CD8-positive, alpha-beta memory T cell (primary cell): ENCODE data around the gene ZNF750. TPM values are rescaled to one million over a fixed set of nuclear protein-coding genes. Genes with fewer than 3 reads are reported as not detected.
A peak's percentile ranks its signal among the peaks of the same experiment; 100 is the strongest.

Experiments
- CTCF ChIA-PET: fragments of 350-600 bp; sonication (Branson Sonifier 250); formaldehyde crosslinking; loops from one replicate; lab custom pipeline; 2021; ENCODE audit warnings: antibody characterized with exemption; lab: Charles Lee
- POLR2A ChIA-PET: fragments of 350-600 bp; sonication (Branson Sonifier 250); formaldehyde crosslinking; loops from one replicate; lab custom pipeline; 2021; ENCODE audit warnings: antibody characterized with exemption; lab: Charles Lee
- DNase-seq, 5 donors: peaks; one replicate each; pipeline versions ENCODE4 v3.0.0 to v3.0.0-alpha.2; 2020 to 2022; ENCODE audit warnings: mixed read lengths in 1 of 5
- H3K27ac ChIP-seq: one replicate; pipeline ENCODE4 v1.7.0; 2013; ENCODE audit warnings: low read depth, mild to moderate bottlenecking, low read length, moderate library complexity
- H3K27me3 ChIP-seq: 2 replicates; pipeline ENCODE4 v1.7.0; 2013; ENCODE audit warnings: low read length, mild to moderate bottlenecking; ENCODE audit not compliant: insufficient read depth, poor library complexity, severe bottlenecking
- H3K36me3 ChIP-seq: 2 replicates; pipeline ENCODE4 v1.7.0; 2013; ENCODE audit warnings: mild to moderate bottlenecking, low read length, moderate library complexity; ENCODE audit not compliant: insufficient read depth
- H3K4me1 ChIP-seq: 2 replicates; pipeline ENCODE4 v1.7.0; 2013; ENCODE audit warnings: mild to moderate bottlenecking, low read length, moderate library complexity; ENCODE audit not compliant: insufficient read depth
- H3K4me3 ChIP-seq: 2 replicates; pipeline ENCODE4 v1.7.0; 2013; ENCODE audit warnings: mild to moderate bottlenecking, low read length
- H3K9me3 ChIP-seq: 2 replicates; pipeline ENCODE4 v1.7.0; 2013; ENCODE audit warnings: mild to moderate bottlenecking, low read length
- H3K27ac Mint-ChIP-seq, 8 donors: one replicate each; pipeline ENCODE4 v1.8.0; 2020 to 2021; ENCODE audit warnings: mixed read lengths in 8 of 8, mild to moderate bottlenecking in 6 of 8, inconsistent platforms in 3 of 8, moderate library complexity in 3 of 8
- H3K27me3 Mint-ChIP-seq, 2 donors: one replicate each; pipeline ENCODE4 v1.8.0; 2020 to 2021; ENCODE audit warnings: mixed read lengths in 2 of 2, mild to moderate bottlenecking in 1 of 2, moderate library complexity in 1 of 2
- H3K36me3 Mint-ChIP-seq, 3 donors: one replicate each; pipeline ENCODE4 v1.8.0; 2020 to 2021; ENCODE audit warnings: mixed read lengths in 3 of 3, inconsistent platforms in 1 of 3, mild to moderate bottlenecking in 1 of 3
- H3K4me1 Mint-ChIP-seq, 3 donors: one replicate each; pipeline ENCODE4 v1.8.0; 2020 to 2021; ENCODE audit warnings: mixed read lengths in 3 of 3, inconsistent platforms in 1 of 3, mild to moderate bottlenecking in 1 of 3
- H3K4me3 Mint-ChIP-seq, 7 donors: one replicate each; pipeline ENCODE4 v1.8.0; 2020 to 2021; ENCODE audit warnings: mixed read lengths in 7 of 7, mild to moderate bottlenecking in 6 of 7, moderate library complexity in 4 of 7, inconsistent platforms in 2 of 7
- H3K9me3 Mint-ChIP-seq, 5 donors: one replicate each; pipeline ENCODE4 v1.8.0; 2020 to 2022; ENCODE audit warnings: mixed read lengths in 5 of 5, mild to moderate bottlenecking in 3 of 5, moderate library complexity in 2 of 5, inconsistent platforms in 1 of 5
- polyA plus RNA-seq: library from polyadenylated mRNA; unstranded; fragments of 300-500 nt; fragmentation: Illumina TruSeq; gene quantifications from one replicate; pipeline ENCODE4 v1.2.3, GENCODE V29; 2021
- total RNA-seq, 2 experiments: library from RNA; stranded (reverse); gene quantifications; one replicate each; pipeline ENCODE4 v1.2.3, GENCODE V29; 2021

Gene ZNF750
- total and polyA plus RNA-seq, 3 experiments from 2014 or later: not detected

DNA sequence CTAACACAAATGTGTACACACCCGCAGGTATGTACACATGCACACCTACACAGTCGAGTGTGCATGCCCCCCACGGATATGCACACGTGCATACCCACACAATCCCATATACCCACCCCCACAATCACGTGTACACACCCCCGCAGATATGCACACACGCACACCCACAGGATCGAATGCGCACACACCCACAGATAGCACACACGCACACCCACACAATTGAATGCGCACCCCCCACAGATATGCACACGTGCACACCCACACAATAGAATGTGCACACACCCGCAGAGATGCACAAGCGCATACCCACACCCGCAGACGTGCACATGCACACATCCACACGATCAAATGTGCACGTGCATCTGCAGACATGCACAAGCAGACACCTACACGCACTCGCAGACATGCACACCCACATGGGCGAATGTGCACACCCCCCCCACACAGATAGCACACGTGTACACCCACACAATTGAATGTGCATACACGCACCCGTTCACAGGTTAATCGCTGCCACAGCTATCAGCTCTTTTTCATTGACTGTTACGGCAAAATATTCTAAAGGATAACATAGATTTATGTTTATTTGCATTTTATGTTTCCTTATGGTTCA is 10.8 kb downstream of the ZNF750 start:
- Histone ChIP-seq H3K36me3 (no peaks in the 10 kb centered on the region), H3K4me3 (no peak overlapping the region), H3K4me1 (no peaks in the 10 kb centered on the region), H3K27me3 (no peaks in the 10 kb centered on the region), H3K27ac (no peak overlapping the region), H3K9me3 (no peaks in the 10 kb centered on the region)
- ChIA-PET CTCF (no interaction called here), POLR2A (no interaction called here)
- no peaks in the 10 kb centered on the region for H3K9me3 Mint-ChIP-seq
- H3K27me3 Mint-ChIP-seq: no peaks in the 10 kb centered on the region
- H3K4me1 Mint-ChIP-seq: no peaks in the 10 kb centered on the region
- H3K36me3 Mint-ChIP-seq: peaks cover 11 to 43% (median 18%) of the 10 kb centered on the region in 3 donors
- H3K4me3 Mint-ChIP-seq: no peak overlapping the region
- DNase-seq: no peak
- H3K27ac Mint-ChIP-seq: peak overlapping the region in 1 of 8 donors; percentile 45

DNA sequence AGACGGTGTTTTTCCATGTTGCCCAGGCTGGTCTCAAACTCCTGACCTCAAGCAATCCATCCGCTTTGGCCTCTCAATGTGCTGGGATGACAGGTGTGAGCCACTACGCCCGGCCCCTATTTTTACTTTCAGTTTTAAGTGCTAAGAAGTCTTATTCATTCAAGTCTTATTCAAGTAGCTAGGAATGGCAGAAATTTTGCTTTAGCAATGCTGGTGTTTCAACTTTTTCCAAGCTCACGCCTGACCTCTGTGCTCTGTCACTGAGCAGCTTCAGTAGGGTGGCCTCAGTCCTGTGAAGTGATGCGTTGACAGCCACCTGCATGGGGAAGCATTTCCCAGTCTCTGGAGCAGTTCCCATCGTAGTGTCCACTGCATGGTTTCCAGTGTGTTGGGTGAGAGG is 12.9 kb downstream of the ZNF750 start:
- no peaks in the 10 kb centered on the region for H3K27me3 ChIP-seq
- no peaks in the 10 kb centered on the region for H3K9me3 Mint-ChIP-seq
- H3K4me3 ChIP-seq: no peak overlapping the region
- CTCF ChIA-PET: no interaction called here
- H3K9me3 ChIP-seq: no peaks in the 10 kb centered on the region
- DNase-seq: no peak
- H3K4me3 Mint-ChIP-seq: no peak overlapping the region
- H3K27me3 Mint-ChIP-seq: no peaks in the 10 kb centered on the region
- H3K36me3 ChIP-seq: no peaks in the 10 kb centered on the region
- H3K4me1 Mint-ChIP-seq: peaks cover 0 to 3% (median 0%) of the 10 kb centered on the region in 3 donors
- POLR2A ChIA-PET: no interaction called here
- H3K27ac Mint-ChIP-seq: peak overlapping the region in 2 of 8 donors; percentile 17 to 80
- H3K36me3 Mint-ChIP-seq: peaks cover 11 to 37% (median 23%) of the 10 kb centered on the region in 3 donors
- no peak overlapping the region for H3K27ac ChIP-seq
- no peaks in the 10 kb centered on the region for H3K4me1 ChIP-seq

DNA sequence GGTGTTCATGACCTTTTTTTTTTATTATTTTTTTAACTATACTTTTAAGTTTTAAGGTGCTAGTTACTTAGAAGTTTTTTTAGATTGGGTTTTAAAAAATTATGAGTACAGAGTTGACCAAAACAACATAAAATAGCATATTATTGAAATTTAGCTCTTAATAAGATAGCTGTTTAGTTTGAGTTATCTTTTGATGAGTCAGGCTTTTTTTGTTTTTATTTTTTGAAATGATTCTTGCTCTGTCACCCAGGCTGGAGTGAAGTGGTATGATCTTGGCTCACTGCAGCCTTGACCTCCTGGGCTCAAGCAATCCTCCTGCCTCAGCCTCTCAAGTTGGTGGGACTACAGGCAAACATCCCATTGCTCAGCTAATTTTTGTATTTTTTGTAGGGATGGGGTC is 13.6 kb downstream of the ZNF750 start:
- Mint-ChIP-seq H3K36me3 (peaks cover 14 to 34% (median 24%) of the 10 kb centered on the region in 3 donors), H3K27ac (no peak overlapping the region), H3K4me3 (no peak overlapping the region), H3K9me3 (no peaks in the 10 kb centered on the region), H3K27me3 (no peaks in the 10 kb centered on the region), H3K4me1 (peaks cover 0 to 3% (median 0%) of the 10 kb centered on the region in 3 donors)
- POLR2A ChIA-PET: no interaction called here
- CTCF ChIA-PET: no interaction called here
- no peak for DNase-seq
- H3K4me3 ChIP-seq: no peak overlapping the region
- H3K36me3 ChIP-seq: no peaks in the 10 kb centered on the region
- H3K9me3 ChIP-seq: no peaks in the 10 kb centered on the region
- H3K27ac ChIP-seq: no peak overlapping the region
- no peaks in the 10 kb centered on the region for H3K4me1 ChIP-seq
- H3K27me3 ChIP-seq: no peaks in the 10 kb centered on the region

DNA sequence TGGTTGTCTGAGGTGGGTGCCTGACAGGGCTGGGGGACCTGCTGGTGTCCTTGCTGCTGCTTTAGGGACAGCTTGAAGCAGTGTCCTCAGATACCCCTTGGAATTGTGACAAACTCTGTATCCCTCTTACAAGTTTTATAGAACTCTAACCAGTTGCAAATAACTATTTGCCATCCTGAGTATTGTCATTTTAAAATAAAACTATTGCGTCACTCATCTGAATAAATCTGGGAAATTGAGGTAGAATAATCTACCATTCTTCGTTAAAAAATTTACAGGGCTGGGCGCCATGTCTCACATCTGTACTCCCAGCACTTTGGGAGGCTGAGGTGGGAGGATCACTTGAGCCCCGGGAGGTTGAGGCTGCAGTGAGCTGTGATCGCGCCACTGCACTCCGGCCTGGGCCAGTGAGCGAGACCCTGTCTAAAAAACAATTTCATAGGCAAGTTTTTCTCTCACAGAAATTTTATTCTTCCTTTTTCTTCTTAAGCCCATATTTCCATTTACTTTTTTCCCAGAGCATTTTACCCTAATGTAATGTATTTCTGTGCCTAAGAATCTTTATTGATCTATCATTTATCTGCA is 14.2 kb downstream of the ZNF750 start:
- Mint-ChIP-seq H3K9me3 (no peaks in the 10 kb centered on the region), H3K27me3 (no peaks in the 10 kb centered on the region), H3K27ac (peak overlapping the region in 1 of 8 donors; percentile 19), H3K36me3 (peaks cover 19 to 33% (median 25%) of the 10 kb centered on the region in 3 donors), H3K4me1 (peaks cover 0 to 3% (median 0%) of the 10 kb centered on the region in 3 donors), H3K4me3 (no peak overlapping the region)
- Histone ChIP-seq H3K27me3 (no peaks in the 10 kb centered on the region), H3K27ac (no peak overlapping the region), H3K4me1 (no peaks in the 10 kb centered on the region), H3K36me3 (peaks cover under 1% of the 10 kb centered on the region), H3K9me3 (no peaks in the 10 kb centered on the region), H3K4me3 (no peak overlapping the region)
- CTCF ChIA-PET: no interaction called here
- POLR2A ChIA-PET: no interaction called here
- no peak for DNase-seq

DNA sequence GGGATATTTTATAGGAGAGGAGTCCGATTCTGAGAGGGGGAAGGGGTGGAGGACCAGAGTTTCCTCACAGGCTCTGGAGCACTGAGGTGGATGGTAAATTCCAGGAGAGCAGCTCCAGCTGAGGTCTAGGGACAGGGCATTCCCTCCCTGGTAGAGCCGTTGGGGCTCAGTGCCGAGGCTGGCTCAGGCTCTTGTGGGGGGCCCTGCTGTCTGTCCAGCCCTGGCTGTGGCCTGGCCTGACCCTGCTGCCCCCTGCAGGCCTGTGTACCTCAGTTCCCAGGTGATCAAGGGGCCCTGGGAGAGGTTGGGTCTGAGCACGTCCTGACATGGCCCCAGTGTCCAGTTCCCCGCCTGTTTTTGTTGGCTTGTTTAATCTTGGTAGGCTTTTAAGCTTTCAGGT is 16.8 kb downstream of the ZNF750 start:
- H3K27ac ChIP-seq: no peak overlapping the region
- no peaks in the 10 kb centered on the region for H3K27me3 Mint-ChIP-seq
- no peak for DNase-seq
- H3K4me3 ChIP-seq: no peak overlapping the region
- peaks cover 4% of the 10 kb centered on the region for H3K36me3 ChIP-seq
- peaks cover 0 to 5% (median 3%) of the 10 kb centered on the region in 3 donors for H3K4me1 Mint-ChIP-seq
- H3K4me1 ChIP-seq: no peaks in the 10 kb centered on the region
- no peaks in the 10 kb centered on the region for H3K27me3 ChIP-seq
- H3K9me3 ChIP-seq: no peaks in the 10 kb centered on the region
- H3K36me3 Mint-ChIP-seq: peaks cover 23 to 43% (median 26%) of the 10 kb centered on the region in 3 donors
- no peak overlapping the region for H3K27ac Mint-ChIP-seq
- peaks cover 4 to 6% (median 4%) of the 10 kb centered on the region in 5 donors for H3K9me3 Mint-ChIP-seq
- CTCF ChIA-PET: no interaction called here
- no peak overlapping the region for H3K4me3 Mint-ChIP-seq
- POLR2A ChIA-PET: no interaction called here

DNA sequence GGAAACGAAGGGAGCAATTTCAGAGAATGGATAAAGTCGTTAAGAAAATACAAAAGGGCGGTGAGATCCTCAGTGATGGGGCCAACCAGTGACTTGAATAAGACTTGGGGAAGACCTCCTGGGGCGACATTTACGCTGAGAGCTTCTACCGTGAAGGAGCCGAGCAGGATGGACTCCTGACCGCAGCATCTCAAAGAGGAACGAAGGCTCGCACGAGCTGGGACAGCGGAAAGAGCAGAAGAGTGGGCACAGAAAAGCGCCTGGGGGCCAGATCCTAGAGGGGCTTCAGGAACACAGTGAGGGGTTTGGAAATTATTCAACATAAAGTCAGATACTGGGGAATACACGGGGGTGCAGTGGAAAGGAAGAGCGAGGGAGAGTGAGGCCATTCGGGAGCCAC is 17.5 kb downstream of the ZNF750 start:
- POLR2A ChIA-PET: no interaction called here
- Mint-ChIP-seq H3K4me3 (no peak overlapping the region), H3K36me3 (peaks cover 19 to 44% (median 21%) of the 10 kb centered on the region in 3 donors), H3K9me3 (peaks cover 4 to 6% (median 4%) of the 10 kb centered on the region in 5 donors), H3K4me1 (peaks cover 0 to 5% (median 3%) of the 10 kb centered on the region in 3 donors), H3K27ac (peak overlapping the region in 4 of 8 donors; percentile 1 to 95 (median 46)), H3K27me3 (no peaks in the 10 kb centered on the region)
- H3K4me1 ChIP-seq: no peaks in the 10 kb centered on the region
- no peak overlapping the region for H3K4me3 ChIP-seq
- H3K27me3 ChIP-seq: no peaks in the 10 kb centered on the region
- CTCF ChIA-PET: no interaction called here
- DNase-seq: no peak
- peaks cover 4% of the 10 kb centered on the region for H3K36me3 ChIP-seq
- H3K9me3 ChIP-seq: no peaks in the 10 kb centered on the region
- H3K27ac ChIP-seq: no peak overlapping the region

DNA sequence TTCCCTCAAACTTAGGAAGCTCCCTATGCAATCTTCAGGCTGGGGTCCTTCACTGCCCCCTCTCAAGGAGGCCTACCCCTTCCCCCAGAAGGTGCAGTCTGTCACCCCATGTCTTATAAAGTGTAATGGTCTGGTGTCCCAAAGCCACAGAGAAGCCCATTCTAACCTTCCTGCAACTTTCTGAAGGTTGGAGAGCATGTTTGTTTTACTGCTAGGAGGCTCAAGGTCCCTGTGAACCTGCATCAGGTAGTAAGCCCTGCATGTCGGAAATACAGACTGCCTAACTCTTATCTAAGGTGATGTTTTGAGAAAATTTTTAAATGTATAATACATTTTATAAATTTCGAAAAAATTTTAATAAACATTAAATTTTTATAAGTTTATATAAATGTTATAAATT is 18.3 kb downstream of the ZNF750 start:
- Histone ChIP-seq H3K4me3 (no peak overlapping the region), H3K4me1 (no peaks in the 10 kb centered on the region), H3K36me3 (peaks cover 4% of the 10 kb centered on the region), H3K27ac (no peak overlapping the region), H3K9me3 (no peaks in the 10 kb centered on the region), H3K27me3 (no peaks in the 10 kb centered on the region)
- no peak for DNase-seq
- H3K27ac Mint-ChIP-seq: no peak overlapping the region
- H3K9me3 Mint-ChIP-seq: peaks cover 4 to 6% (median 4%) of the 10 kb centered on the region in 5 donors
- H3K27me3 Mint-ChIP-seq: no peaks in the 10 kb centered on the region
- no peak overlapping the region for H3K4me3 Mint-ChIP-seq
- POLR2A ChIA-PET: no interaction called here
- H3K36me3 Mint-ChIP-seq: peaks cover 19 to 49% (median 21%) of the 10 kb centered on the region in 3 donors
- CTCF ChIA-PET: interaction anchor here (1.7 to 1.9 kb wide), 2 partner anchors 11 to 40 kb away, joined by 4 to 5 read pairs; no protein-coding TSS in a partner anchor
- peaks cover 0 to 5% (median 3%) of the 10 kb centered on the region in 3 donors for H3K4me1 Mint-ChIP-seq
